NCI-H2081 (cell line): Measurements from ENCODE around the gene AIG1.
"Not testable (repeated sequence)": the region's sequence is repeated elsewhere in the genome, so short reads cannot be mapped to it uniquely, and the experiment has no call there.

Source experiments
- DNase-seq, 2 experiments: peaks; one replicate each; lab custom pipeline; 2025; lab: John Stamatoyannopoulos, UW

Gene AIG1

GRCh38 chr6:143058987-143059386 lies 1.7 kb upstream of the AIG1 start:
- DNase-seq = no peak

- peak in 1 of 2 experiments; percentile 20 for DNase-seq
These were observed 881 bp upstream of the AIG1 start for GRCh38 chr6:143059663-143060353.

- peak; percentile 41 to 54 for DNase-seq
These were observed 309 bp upstream of the AIG1 start for GRCh38 chr6:143060354-143060805.

DNA sequence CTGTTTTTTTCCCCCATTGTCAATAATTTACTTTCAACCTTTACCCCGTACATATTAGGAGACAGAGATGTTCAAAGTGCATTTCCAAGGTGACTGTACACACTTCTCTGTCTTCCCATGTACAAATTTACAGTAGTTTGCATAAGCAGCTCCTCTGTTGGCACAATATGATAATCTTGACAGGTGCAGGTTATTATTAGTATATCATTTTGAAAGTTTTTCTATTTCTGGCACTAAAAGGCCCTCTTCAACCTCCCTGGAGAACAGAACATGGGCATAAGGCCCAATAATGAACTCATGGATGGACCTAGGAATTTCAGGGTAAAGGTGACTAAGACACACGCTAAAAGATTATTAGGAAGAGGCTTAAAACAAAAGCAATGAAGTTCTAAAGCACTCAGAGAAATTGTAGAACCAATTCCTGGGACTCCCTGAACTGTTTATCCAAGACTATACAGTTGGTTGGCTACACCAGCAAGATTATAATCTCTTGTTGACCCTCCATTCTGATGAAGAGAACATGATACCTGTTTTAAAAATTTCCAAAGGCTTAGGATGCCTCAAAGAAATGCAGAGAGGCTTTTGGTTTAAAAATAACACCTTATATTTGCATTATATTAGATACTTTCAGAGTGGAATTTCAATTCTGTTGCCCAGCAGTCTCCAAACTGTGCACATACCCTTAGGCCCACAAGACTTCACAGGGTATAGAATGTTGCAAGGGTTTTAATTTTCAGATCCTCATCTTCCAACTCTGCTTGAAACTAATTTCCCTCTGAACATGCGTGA lies 1.1 kb downstream of the AIG1 start:
- no peak for DNase-seq

DNA sequence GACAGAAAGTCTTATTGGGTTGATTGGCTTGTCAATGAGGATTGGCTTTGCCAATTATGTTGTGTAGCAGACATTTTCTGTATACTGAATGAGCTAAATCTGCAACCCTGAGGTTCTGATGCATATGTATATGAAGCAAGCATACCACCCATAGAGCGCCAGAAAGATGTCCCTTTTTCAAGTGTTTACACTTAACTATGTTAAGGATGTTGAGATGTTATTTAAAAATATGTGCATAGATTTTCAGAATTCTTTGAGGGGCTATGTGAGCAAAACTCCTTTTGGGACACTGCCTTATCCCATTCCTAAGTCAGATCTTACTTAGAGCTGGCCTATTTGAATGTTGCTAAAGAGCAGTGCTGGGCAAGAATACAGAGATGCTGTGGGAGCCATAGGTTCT lies 1.9 kb downstream of the AIG1 start:
- DNase-seq = no peak

GRCh38 chr6:143063631-143064030 lies 2.9 kb downstream of the AIG1 start:
- no peak for DNase-seq

DNA sequence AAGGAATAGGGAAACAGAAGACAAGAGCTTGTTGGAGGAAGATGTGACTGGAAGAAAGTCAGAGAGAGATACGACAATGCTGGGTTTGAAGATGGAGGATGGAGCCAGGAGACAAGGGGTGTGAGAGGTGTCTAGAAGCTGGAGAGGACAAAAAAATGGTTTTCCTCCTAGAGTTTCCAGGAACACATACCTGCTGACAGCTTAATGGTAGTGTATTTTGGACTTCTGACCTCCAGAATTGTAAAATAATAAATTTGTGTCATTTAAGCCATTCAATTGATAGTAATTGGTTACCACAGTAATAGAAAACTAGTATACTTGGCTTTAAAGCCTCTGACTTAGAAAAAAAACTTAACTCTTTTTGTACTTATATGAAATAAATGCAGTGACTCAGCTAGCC lies 3.6 kb downstream of the AIG1 start:
- no peak for DNase-seq

DNA sequence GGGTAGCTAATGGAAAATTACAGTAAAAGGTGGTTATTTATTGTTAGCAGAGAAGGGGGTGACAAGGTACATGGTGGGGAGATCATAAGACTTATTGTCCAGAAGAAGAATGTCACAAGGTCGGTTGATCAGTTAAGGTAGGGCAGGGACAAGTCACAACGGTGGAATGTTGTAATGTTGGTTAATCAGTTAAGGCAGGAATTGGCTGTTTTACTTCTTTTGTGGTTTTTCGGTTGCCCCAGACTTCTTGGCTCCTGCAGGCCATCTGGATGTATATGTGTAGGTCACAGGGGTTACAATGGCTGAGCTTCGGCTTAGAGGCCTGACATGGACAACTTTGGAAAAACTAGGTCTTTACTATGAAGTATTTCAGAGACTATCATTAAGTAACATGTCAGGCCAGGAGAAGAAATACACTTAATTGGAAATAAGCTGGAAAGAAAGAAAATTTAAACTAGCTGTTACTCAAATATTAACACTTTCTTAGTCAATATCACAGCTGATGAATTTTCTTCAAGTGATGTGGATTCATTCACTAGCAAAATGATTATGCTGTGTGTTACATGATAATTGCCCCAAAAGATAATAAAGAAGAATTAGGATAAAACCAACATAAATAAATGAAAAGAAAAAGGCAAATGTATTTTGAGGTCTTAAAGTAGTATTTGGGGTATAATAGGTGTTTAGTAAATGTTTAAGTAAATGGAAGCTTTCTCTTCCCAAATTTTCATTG lies 4.4 kb downstream of the AIG1 start:
- DNase-seq = no peak

- no peak for DNase-seq
These were observed 7.3 kb downstream of the AIG1 start for GRCh38 chr6:143068001-143068400.

DNA sequence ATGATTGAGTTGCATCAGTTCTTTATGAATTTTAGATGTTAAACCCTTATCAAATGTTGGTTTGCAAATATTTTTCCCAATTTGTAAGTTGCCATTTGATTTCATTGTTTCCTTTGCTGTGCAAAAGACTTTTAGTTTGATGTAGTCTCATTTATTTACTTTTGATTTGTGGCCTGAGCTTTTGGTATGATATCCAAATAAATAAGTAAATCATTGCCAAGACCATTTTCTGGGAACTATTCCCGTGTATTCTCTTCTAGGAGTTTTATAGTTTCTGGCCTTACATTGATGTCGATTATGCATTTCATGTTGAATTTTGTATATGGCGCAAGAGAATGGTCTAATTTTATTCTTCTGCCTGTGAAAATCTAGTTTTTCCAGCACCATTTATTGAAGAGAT lies 13.4 kb downstream of the AIG1 start:
- DNase-seq = no peak

- DNase-seq = no peak
These were observed 14.1 kb downstream of the AIG1 start for GRCh38 chr6:143074670-143075318.

DNA sequence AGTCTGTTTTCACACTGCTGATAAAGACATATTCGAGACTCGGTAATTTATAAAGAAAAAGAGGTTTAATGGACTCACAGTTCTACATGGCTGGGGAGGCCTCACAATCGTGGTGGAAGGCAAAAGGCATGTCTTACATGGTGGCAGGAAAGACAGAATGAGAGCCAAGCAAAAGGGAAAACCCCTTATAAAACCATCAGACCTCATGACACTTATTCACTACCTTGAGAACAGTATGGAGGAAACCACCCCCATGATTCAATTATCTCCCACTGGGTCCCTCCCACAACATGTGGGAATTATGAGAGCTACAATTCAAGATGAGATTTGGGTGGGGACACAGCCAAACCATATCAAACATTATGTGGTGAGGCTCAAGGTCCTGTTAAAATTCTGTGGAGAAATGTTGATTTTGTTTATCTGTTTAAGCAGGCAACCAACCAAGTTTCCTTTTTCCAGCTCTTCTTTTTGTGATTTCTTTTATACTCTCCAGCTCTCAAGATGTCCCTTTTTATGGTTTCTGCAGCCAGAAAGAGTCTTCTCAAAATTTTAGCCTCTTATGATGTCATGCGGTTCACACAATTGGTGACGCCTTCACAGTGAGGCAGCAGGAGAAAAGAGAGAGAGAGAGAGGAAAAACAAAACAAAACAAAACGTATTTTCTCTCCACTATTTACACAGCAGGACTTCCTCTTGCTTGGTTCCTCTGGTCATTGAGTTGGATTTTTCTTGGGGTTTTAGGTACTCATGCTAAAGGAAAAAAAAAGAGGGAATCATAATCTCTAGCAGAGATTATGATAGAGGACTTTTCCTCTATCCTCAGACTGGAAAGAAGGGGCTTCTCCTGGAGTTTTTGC lies 18.0 kb downstream of the AIG1 start:
- no peak for DNase-seq

DNA sequence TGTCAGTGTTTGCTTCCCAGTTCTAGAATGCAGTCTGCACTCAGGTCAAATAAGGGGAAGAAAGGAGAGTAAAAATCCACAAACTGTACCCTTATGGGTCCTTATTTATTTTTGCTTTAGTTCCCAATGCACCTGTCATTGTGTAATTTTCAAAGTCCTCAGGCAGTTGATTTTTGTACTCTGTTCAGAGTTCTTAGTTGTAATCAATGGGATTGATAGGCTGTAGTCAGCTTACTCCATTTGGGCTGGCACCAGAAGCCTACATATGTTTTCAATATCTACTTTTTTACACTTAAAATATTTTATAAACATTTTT lies 18.6 kb downstream of the AIG1 start:
- DNase-seq = no peak

DNA sequence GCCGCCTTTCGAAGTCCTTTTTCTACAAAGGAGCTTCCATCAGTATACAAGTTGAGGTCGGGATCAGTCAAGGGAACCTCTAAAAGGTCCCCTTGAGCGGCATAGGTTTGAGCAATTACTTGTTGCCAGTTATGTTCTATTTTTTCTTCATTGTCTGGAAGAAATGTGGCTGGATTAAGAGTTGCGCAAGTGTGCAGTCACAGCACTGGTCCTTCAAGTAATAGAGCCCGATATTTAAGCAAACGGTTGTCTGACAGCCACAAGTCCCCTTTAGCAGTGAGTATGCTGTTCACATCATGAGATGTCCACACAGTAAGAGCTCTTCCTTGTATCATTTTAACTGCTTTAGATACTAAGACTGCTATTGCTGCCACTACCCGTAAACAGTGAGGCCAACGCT lies 21.6 kb downstream of the AIG1 start:
- DNase-seq = not testable (repeated sequence)

- DNase-seq = not testable (repeated sequence)
These were observed 23.3 kb downstream of the AIG1 start for GRCh38 chr6:143084019-143084418.

GRCh38 chr6:143087335-143087734 lies 26.6 kb downstream of the AIG1 start:
- DNase-seq = not testable (repeated sequence)

DNA sequence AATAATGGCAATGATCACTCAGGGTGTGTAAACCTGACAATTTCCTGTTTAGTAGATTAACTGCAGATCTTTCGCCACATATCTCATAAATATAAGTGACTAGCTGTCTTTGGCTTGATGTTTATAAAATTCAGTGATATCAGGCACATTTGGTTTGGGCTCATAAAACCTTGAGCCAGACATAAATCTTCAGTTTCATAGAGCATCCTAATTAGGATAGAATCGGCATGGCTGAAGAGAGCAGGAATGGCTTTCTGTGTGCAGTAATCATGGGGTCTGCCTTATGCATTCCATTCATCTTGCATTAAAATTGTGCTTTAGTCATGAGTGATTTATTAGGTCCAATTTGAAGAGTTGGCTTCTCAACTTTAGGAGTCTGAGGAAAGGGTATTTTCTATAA lies 27.2 kb downstream of the AIG1 start:
- DNase-seq = no peak

- no peak for DNase-seq
These were observed 29.8 kb downstream of the AIG1 start for GRCh38 chr6:143090314-143091044.

DNA sequence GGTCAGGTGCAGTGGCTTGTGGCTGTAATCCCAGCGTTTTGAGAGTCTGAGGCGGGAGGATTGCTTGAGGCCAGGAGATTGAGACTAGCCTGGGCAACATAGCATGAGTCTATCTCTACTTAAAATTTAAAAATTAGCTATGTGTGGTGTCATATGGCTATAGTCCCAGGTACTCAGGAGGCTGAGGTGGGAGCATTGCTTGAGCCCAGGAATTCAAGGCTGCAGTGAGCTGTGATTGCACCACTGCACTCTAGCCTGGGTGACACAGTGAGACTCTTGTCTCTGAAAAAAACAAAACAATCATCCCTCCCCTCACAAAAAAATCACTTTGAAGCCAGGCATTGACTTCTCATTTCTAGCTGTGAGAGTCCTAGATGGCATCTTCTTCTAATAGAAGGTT lies 32.1 kb downstream of the AIG1 start:
- DNase-seq = no peak

DNA sequence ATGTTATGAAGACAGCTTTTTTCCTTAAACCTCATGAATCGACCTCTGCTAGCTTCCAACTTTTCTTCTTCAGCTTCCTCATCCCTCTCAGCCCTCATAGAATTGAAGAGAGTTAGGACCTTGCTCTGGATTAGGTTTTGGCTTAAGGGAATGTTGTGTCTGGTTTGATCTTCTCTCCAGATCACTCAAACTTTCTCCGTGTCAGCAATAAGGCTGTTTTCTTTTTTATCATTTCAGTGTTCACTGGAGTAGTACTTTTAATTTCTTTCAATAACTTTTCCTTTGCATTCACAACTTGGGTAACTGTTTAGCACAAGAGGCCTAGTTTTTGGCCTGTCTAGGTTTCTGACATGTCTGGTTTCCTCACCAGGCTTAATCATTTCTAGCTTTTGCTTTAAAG lies 32.6 kb downstream of the AIG1 start:
- DNase-seq = no peak

- no peak for DNase-seq
These were observed 35.7 kb downstream of the AIG1 start for GRCh38 chr6:143096403-143096802.
